ES-I3 (cell line): Measurements from ENCODE around the gene DEGS1.
"Not testable (repeated sequence)": the region's sequence is repeated elsewhere in the genome, so short reads cannot be mapped to it uniquely, and the experiment has no call there.

ENCODE experiments used
- H3K36me3 ChIP-seq: 2 replicates; pipeline ENCODE4 v1.6.1; 2013; ENCODE audit warnings: mild to moderate bottlenecking, low read length, control low read depth, moderate library complexity; ENCODE audit not compliant: insufficient read depth
- H3K4me1 ChIP-seq: 2 replicates; pipeline ENCODE4 v1.6.1; 2013; ENCODE audit warnings: mild to moderate bottlenecking, control low read depth, low read length; ENCODE audit not compliant: insufficient read depth
- H3K9ac ChIP-seq: 2 replicates; pipeline ENCODE4 v1.6.1; 2013; ENCODE audit warnings: low read depth, mild to moderate bottlenecking, low read length, moderate library complexity
- H3K9me3 ChIP-seq: 2 replicates; pipeline ENCODE4 v1.6.1; 2013; ENCODE audit warnings: mild to moderate bottlenecking, low read length, moderate library complexity; ENCODE audit not compliant: control insufficient read depth, insufficient read depth

The DEGS1 gene

DNA sequence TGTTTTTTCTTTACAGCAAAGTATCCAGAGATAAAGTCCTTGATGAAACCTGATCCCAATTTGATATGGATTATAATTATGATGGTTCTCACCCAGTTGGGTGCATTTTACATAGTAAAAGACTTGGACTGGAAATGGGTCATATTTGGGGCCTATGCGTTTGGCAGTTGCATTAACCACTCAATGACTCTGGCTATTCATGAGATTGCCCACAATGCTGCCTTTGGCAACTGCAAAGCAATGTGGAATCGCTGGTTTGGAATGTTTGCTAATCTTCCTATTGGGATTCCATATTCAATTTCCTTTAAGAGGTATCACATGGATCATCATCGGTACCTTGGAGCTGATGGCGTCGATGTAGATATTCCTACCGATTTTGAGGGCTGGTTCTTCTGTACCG lies 6.5 kb downstream of the DEGS1 start:
- H3K9ac ChIP-seq: no peak overlapping the region
- H3K9me3 ChIP-seq: no peaks in the 10 kb centered on the region
- peaks cover 6% of the 10 kb centered on the region; the same call in 1 of the 2 replicates for H3K36me3 ChIP-seq
- no peaks in the 10 kb centered on the region; the same call in 1 of the 2 replicates for H3K4me1 ChIP-seq

DNA sequence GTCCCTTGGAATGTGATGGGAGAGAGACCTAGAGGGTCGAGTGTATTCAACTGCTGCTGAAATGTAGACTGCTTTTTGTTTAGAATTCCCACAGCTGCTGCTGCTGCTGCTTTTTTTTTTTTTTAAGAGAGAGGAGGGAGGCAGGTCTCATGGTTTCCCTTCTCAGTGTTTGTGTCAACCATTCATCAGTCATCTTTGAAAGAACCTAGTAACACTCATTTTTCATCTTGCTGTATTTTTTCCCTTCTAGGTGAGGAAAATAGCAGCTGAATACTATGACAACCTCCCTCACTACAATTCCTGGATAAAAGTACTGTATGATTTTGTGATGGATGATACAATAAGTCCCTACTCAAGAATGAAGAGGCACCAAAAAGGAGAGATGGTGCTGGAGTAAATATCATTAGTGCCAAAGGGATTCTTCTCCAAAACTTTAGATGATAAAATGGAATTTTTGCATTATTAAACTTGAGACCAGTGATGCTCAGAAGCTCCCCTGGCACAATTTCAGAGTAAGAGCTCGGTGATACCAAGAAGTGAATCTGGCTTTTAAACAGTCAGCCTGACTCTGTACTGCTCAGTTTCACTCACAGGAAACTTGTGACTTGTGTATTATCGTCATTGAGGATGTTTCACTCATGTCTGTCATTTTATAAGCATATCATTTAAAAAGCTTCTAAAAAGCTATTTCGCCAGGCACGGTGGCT lies 9.2 kb downstream of the DEGS1 start:
- no peaks in the 10 kb centered on the region for H3K9me3 ChIP-seq
- H3K9ac ChIP-seq: no peak overlapping the region
- peaks cover 6% of the 10 kb centered on the region; the same call in 1 of the 2 replicates for H3K36me3 ChIP-seq
- no peaks in the 10 kb centered on the region for H3K4me1 ChIP-seq

DNA sequence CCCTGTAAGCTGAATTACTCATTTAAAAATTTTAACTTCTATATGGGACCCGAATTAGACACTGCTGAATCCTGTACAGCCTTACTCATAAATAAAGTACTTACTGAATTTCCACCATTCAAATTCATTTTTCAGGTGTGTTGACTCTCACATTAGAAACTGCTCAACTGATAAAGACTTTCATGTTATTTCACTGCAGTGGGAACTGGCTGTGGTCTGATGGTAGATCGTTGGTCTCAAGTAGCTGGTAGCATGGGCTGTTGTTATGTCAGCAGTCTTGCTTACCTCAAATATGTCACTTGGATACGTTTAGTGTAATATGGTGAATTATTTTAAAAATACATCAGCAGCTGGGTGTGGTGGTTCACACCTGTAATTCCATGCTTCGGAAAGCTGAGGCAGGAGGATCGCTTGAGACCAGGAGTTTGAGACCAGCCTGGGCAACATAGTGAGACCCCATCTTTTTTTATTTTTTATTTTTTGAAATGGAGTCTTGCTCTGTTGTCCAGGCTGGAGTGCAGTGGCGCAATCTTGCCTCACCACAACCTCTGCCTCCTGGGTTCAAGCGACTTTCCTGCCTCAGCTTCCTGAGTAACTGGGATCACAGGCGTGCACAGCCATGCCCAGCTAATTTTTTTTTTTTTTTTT lies 10.4 kb downstream of the DEGS1 start:
- H3K9ac ChIP-seq: no peak overlapping the region
- no peaks in the 10 kb centered on the region for H3K4me1 ChIP-seq
- H3K36me3 ChIP-seq: peaks cover 6% of the 10 kb centered on the region; the same call in 1 of the 2 replicates
- H3K9me3 ChIP-seq: no peaks in the 10 kb centered on the region

DNA sequence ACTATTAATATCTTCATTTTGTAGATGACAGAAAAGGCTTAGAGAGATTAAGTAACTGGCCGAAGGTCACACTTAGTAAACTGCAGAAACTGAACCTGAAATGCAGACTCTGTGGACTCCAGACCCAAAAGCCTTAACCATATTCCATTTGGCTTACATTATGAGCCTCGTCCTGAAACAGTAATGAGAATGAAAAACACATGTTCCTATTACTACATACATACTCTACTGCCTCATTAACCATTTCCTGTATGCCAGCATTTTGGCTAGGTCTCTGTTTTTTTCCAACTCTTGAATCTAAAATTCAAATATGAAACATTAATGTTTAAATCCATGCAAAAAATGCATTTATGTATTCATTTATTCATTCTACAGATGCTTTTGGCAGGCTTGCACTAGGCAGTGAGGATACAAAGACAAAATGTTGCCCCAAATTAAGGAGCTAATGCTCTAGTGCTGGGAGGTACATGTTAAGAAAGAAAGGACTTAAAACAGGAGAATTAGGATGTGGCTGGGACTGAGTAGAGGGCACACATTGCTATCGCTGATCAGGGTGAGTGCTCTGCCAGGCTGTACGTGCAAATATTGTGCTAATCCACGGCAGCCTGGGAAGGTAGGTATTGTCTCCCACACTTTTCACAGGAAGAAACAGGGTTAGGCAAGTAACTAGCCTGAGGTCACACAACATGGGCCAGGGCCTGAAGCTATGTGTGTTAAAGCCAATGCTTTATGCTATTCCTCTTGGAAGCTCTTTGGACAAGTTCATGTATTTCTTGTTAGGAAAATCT lies 14.0 kb downstream of the DEGS1 start:
- no peaks in the 10 kb centered on the region for H3K4me1 ChIP-seq
- H3K36me3 ChIP-seq: peaks cover 5% of the 10 kb centered on the region; the same call in 1 of the 2 replicates
- no peaks in the 10 kb centered on the region for H3K9me3 ChIP-seq
- no peak overlapping the region for H3K9ac ChIP-seq

DNA sequence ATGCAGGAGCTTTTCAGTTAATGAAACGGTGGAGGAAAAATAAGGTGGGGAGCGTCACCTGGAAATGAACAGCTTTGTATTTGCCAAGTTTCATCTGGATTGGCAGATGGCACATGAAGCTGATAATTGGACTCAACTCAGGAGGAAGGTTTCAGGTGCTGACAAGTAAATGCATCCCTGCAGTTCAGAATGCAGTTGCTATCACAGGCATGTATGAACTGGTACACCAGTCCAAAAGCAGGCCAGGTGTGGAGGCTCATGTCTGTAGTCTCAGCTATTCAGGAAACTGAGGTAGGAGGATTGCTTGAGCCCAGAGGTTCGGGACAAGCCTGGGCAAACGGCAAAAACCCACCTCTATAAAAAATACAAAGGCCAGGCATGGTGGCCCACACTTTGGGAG lies 15.5 kb downstream of the DEGS1 start:
- no peaks in the 10 kb centered on the region for H3K9me3 ChIP-seq
- H3K9ac ChIP-seq: no peak overlapping the region
- H3K36me3 ChIP-seq: no peaks in the 10 kb centered on the region
- H3K4me1 ChIP-seq: peaks cover 6% of the 10 kb centered on the region; the same call in 1 of the 2 replicates

DNA sequence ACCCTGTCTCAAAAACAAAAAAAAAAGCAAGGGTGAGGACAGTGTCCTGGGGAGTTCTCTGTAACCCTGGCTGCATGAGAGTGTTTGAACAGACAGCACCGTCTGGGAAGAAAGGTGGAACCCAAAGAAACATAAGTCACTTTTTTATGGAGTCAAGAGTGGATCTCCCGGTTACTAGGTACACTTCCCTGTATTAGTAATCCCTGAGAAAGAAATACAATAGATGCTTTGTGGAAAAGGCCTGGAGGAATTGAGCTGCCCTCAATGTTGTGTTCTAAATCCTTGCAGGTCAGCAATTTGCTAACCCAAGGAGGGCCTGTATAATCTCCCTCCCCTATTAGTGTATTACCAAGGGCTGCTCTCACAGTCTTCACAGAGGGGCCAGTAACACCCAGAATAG lies 16.6 kb downstream of the DEGS1 start:
- Histone ChIP-seq H3K9ac (no peak overlapping the region), H3K4me1 (peaks cover 10% of the 10 kb centered on the region; the same call in 1 of the 2 replicates), H3K36me3 (no peaks in the 10 kb centered on the region), H3K9me3 (no peaks in the 10 kb centered on the region)

DNA sequence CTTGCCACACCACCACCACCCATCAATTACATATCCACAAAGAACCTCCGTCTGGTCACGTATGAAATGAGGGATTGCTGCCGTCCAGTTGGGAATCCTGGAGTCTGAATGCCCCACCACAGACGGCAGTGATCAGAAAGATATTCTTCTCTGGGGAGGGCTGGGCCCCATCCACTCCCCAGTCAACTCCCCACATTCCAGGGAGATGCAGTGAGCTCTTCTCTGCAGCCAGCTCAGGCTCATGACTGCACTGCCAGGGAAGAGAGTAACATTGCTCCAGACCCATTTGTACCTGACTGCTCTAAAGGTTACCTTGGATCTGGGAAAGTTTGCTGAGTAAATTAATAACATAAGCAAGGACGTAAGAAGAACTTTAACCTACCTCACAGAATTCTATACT lies 18.3 kb downstream of the DEGS1 start:
- Histone ChIP-seq H3K9ac (no peak overlapping the region), H3K9me3 (no peaks in the 10 kb centered on the region), H3K36me3 (no peaks in the 10 kb centered on the region), H3K4me1 (peaks cover 21% of the 10 kb centered on the region)

DNA sequence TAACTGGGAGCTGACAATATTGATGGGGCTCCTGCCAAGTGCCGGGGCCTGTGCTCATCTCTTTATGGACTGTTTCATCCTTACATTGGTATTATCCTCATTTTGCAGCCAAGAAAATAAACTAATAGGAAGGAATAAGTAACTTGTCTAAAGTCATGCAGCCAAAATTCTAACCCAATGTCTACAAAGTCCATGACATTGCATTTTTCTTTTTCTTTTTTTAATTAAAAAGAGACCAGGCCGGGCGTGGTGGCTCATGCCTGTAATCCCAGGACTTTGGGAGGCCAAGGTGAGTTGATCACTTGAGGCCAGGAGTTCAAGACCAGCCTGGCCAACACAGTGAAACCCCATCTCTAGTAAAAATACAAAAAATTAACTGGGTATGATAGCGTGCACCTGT lies 18.8 kb downstream of the DEGS1 start:
- no peaks in the 10 kb centered on the region for H3K36me3 ChIP-seq
- no peaks in the 10 kb centered on the region for H3K9me3 ChIP-seq
- H3K4me1 ChIP-seq: peaks cover 21% of the 10 kb centered on the region
- no peak overlapping the region for H3K9ac ChIP-seq

DNA sequence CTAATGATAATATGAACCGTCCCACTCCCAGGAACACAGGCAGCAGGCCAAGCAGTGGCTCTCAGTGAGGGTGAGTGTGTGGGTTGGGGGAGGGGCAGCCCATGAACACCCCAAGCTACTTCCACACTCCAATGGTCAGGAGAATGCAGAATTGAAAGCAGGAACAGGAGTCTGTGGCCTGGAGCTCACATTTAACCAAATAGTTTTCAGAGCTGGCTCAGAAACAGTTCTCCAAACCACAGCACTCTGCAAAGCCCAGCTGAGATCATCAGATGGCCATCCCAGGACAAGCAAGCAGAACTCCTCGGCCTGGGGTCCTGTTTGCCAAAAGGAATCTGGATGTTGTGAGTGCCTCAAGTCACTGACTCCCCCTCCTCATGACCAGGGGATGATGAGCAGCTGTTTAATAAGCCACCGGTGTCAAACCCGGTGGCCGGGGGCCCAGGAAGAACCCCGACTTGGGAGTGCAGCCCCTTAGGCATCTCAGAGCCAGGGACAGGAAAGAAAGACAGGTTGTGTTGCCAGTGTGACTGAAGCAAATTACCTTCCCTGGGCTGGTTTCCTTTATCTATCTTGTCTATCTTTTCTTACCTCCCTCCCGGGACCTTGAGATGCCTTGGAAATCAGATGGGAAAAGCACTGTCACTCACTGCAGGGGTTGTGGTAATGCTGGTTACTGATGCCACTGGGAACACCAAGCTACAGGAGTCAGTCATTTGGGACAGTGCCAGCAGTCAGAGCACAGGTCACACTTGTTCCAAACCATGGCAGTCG lies 20.4 kb downstream of the DEGS1 start:
- H3K9me3 ChIP-seq: no peaks in the 10 kb centered on the region
- H3K9ac ChIP-seq: no peak overlapping the region
- peaks cover 21% of the 10 kb centered on the region for H3K4me1 ChIP-seq
- H3K36me3 ChIP-seq: no peaks in the 10 kb centered on the region

DNA sequence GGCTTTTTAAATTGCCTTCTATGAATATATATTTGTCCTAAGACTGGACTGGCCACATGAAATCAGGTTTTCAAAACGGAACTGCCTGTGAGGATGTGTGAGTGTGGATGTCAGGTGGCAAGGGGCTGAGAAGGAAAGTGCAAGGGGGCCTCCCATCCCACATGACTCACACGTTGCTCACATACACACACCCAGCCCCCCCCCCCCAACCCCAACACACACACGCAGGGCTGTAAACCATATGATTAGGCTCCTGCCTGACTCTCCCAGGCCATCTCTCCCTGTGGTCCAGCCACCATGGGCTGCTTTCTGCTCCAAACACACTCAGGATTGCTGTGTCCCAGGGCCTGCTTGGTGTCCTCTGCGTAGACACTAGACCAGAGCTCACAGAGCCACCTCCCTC lies 22.4 kb downstream of the DEGS1 start:
- H3K36me3 ChIP-seq: no peaks in the 10 kb centered on the region
- no peak overlapping the region for H3K9ac ChIP-seq
- H3K9me3 ChIP-seq: no peaks in the 10 kb centered on the region
- peaks cover 21% of the 10 kb centered on the region for H3K4me1 ChIP-seq

DNA sequence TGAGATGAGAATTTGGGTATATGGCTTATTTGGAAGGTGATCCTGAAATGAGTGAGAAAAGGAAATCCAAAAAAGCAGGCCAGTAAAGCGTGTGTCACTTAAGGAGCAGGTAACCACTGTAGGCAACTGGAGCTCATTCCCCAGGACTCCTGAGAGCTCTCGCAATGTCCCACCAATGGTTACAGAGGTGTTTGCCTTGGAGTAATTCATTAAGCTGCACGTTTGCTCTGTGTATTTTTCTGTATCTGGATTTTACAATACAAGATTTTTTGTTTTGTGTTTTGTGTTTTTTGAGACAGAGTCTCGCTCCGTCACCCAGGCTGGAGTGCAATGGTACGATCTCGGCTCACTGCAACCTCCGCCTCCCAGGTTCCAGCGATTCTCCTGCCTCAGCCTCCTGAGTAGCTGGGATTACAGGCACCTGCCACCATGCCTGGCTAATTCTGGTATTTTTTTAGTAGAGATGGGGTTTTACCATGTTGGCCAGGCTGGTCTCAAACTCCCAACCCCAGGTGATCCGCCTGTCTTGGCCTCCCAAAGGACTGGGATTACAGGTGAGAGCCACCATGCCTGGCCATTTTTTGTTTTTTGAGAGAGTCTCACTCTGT lies 23.0 kb downstream of the DEGS1 start:
- not testable (repeated sequence) for H3K36me3 ChIP-seq, H3K9me3 ChIP-seq, H3K9ac ChIP-seq
- peaks cover 21% of the 10 kb centered on the region for H3K4me1 ChIP-seq

DNA sequence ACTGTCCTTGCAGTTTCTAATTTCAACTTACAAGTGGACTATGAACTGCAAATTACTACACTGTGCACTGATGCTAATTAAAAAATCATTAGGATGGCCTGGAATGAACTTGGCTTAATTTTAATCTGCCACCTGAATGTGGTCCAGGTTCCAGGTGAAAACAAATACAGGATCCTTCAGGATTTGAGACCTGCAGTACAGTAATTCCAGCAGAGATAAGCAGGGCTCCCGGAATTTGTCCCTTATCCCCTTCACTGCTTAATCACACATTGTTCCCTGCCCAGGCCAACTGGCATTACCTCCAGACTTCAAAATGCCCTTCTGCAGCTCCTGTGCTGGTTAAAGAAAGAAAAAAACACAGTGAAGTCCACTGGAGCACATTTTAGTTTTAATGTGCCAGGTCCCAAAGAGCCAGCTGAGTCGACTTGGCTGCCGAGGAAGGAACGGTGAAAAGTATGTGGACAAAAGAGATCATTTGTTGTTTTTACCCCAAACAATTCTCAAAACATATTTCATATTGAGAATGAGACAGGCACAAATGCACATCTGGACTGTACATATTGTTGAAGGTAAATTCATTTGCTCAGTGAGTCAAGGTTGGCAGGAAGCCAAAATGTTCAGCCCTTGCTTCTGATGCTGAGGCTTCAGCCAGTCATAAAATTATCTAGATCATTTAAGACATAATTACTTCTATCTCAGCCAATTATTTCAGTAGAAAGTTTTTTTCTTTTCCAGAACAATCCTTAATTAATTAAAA lies 28.3 kb downstream of the DEGS1 start:
- H3K9me3 ChIP-seq: no peaks in the 10 kb centered on the region
- H3K4me1 ChIP-seq: peaks cover 17% of the 10 kb centered on the region
- H3K9ac ChIP-seq: no peak overlapping the region
- no peaks in the 10 kb centered on the region for H3K36me3 ChIP-seq

DNA sequence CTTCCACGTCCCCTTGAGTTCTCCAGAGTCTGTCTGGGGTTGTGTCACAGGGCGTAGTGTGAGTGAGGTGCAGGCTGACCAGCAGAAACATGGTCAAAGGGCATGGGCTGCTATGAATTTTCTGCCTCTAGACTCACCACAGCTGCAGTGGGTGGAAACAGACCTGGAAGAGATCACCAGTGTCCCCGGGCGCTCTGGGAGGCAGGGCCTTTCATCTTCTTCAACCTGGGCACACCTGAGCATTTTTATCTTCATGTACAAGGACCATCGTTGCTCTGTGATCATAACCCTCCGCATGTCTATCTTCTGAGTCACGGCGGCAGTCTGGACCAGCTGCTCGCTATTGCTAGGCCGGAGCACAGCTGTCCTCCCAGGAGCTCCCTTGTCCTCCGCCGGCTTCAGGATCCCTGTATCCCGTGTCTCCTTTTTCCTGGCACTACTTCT lies 29.6 kb downstream of the DEGS1 start:
- H3K4me1 ChIP-seq: peaks cover 17% of the 10 kb centered on the region
- no peaks in the 10 kb centered on the region for H3K36me3 ChIP-seq
- no peaks in the 10 kb centered on the region for H3K9me3 ChIP-seq
- no peak overlapping the region for H3K9ac ChIP-seq
